Placental epithelial cell (primary cell): ENCODE results near the gene PAXX. TPM values are rescaled to one million over a fixed set of nuclear protein-coding genes. Genes with fewer than 3 reads are reported as not detected.

Source experiments
- total RNA-seq: library from RNA; depleted of rRNA; stranded (reverse); fragments of >200 nt; gene quantifications from 2 replicates; pipeline ENCODE4 v1.2.3, GENCODE V29; 2012

PAXX gene
- total RNA-seq: 11.0 and 16.8 TPM in 2 replicates

GRCh38 chr9:136991993-136992818, at the start of gene PAXX:
TSS of gene PAXX (plus strand) at chr9:136992422. CDS start at chr9:136992444, 22 bp downstream.

GRCh38 chr9:136944519-136945332, 47.5 kb upstream of the PAXX start, which contains the start of the genes C8G and FBXW5:
TSS of gene C8G (plus strand) at chr9:136945243. CDS start at chr9:136945321, 78 bp downstream.
TSS of gene FBXW5 (minus strand) at chr9:136944738. CDS start at chr9:136944083, 655 bp downstream.

GRCh38 chr9:136951541-136952320, 40.5 kb upstream of the PAXX start, which contains the start of gene LCN12:
TSS of gene LCN12 (plus strand) at chr9:136952273. CDS start at chr9:136952328, 55 bp downstream.

GRCh38 chr9:136977223-136977622, 15.0 kb upstream of the PAXX start, which contains the start of gene PTGDS:
TSS of gene PTGDS (plus strand) at chr9:136977504. CDS start at chr9:136977579, 75 bp downstream.

GRCh38 chr9:136982232-136983051, 9.8 kb upstream of the PAXX start, which contains the start of gene LCNL1:
TSS of gene LCNL1 (plus strand) at chr9:136982993. CDS start at chr9:136983587, 594 bp downstream.

GRCh38 chr9:136996361-136997292, 4.4 kb downstream of the PAXX start, which contains the start of gene CLIC3:
TSS of gene CLIC3 (minus strand) at chr9:136996568. CDS start at chr9:136996543, 25 bp downstream.

GRCh38 chr9:137027369-137028262, 35.4 kb downstream of the PAXX start, which contains the start of gene ABCA2:
TSS of gene ABCA2 (minus strand) at chr9:137028237. CDS start at chr9:137028140, 97 bp downstream.

GRCh38 chr9:137031904-137032640, 39.9 kb downstream of the PAXX start, which contains the start of gene FUT7:
TSS of gene FUT7 (minus strand) at chr9:137032088. CDS start at chr9:137031991, 97 bp downstream.

Other genes starting within 250 kb of the PAXX start
- not detected in 2 replicates for gene LCN10, start 249.5 kb upstream of the PAXX start, total RNA-seq
- not detected in 2 replicates for gene LCN6, start 243.9 kb upstream of the PAXX start, total RNA-seq
- gene LCN8, start 234.2 kb upstream of the PAXX start, total RNA-seq: not detected in 2 replicates
- not detected in 2 replicates for gene LCN15, start 227.9 kb upstream of the PAXX start, total RNA-seq
- 52.9 and 53.0 TPM in 2 replicates for gene TMEM141, start 201.1 kb upstream of the PAXX start, total RNA-seq
- 0.33 and 0.39 TPM in 2 replicates for gene CCDC183, start 196.1 kb upstream of the PAXX start, total RNA-seq
- 47.9 and 75.5 TPM in 2 replicates for gene RABL6, start 184.5 kb upstream of the PAXX start, total RNA-seq
- 0.76 and 1.2 TPM in 2 replicates for gene AJM1, start 149.9 kb upstream of the PAXX start, total RNA-seq
- gene PHPT1, start 143.0 kb upstream of the PAXX start, total RNA-seq: 100 and 144 TPM in 2 replicates
- 3.0 and 3.5 TPM in 2 replicates for gene MAMDC4, start 140.1 kb upstream of the PAXX start, total RNA-seq
- gene EDF1, start 126.1 kb upstream of the PAXX start, total RNA-seq: 175 and 192 TPM in 2 replicates
- gene TRAF2, start 105.9 kb upstream of the PAXX start, total RNA-seq: 8.4 and 13.7 TPM in 2 replicates
- 112 and 219 TPM in 2 replicates for gene FBXW5, start 47.7 kb upstream of the PAXX start, total RNA-seq
- gene C8G, start 47.2 kb upstream of the PAXX start, total RNA-seq: 0.98 and 3.9 TPM in 2 replicates
- 1.1 TPM in 1 of 2 replicates, not detected in the other for gene LCN12, start 40.1 kb upstream of the PAXX start, total RNA-seq
- gene PTGDS, start 14.9 kb upstream of the PAXX start, total RNA-seq: 0.76 and 2.0 TPM in 2 replicates
- gene LCNL1, start 9.4 kb upstream of the PAXX start, total RNA-seq: not detected in 2 replicates
- 328 and 397 TPM in 2 replicates for gene CLIC3, start 4.1 kb downstream of the PAXX start, total RNA-seq
- gene ABCA2, start 35.8 kb downstream of the PAXX start, total RNA-seq: 11.6 and 15.3 TPM in 2 replicates
- not detected in 2 replicates for gene FUT7, start 39.7 kb downstream of the PAXX start, total RNA-seq
- gene NPDC1, start 53.8 kb downstream of the PAXX start, total RNA-seq: under 0.01 and 0.22 TPM in 2 replicates
- gene ENTPD2, start 61.6 kb downstream of the PAXX start, total RNA-seq: 0.11 TPM in 1 of 2 replicates, not detected in the other
- 2.4 and 5.4 TPM in 2 replicates for gene SAPCD2, start 78.1 kb downstream of the PAXX start, total RNA-seq
- 12.6 and 15.5 TPM in 2 replicates for gene UAP1L1, start 85.1 kb downstream of the PAXX start, total RNA-seq
- 70.3 and 93.4 TPM in 2 replicates for gene MAN1B1, start 94.6 kb downstream of the PAXX start, total RNA-seq
- gene DPP7, start 122.3 kb downstream of the PAXX start, total RNA-seq: 52.1 and 108 TPM in 2 replicates
- gene GRIN1, start 146.7 kb downstream of the PAXX start, total RNA-seq: under 0.01 TPM in 1 of 2 replicates, not detected in the other
- not detected in 2 replicates for gene LRRC26, start 177.6 kb downstream of the PAXX start, total RNA-seq
- gene TMEM210, start 179.6 kb downstream of the PAXX start, total RNA-seq: not detected in 2 replicates
- 28.3 and 48.3 TPM in 2 replicates for gene ANAPC2, start 196.1 kb downstream of the PAXX start, total RNA-seq
- 72.2 and 73.2 TPM in 2 replicates for gene SSNA1, start 196.3 kb downstream of the PAXX start, total RNA-seq
- 8.4 and 12.2 TPM in 2 replicates for gene TPRN, start 208.3 kb downstream of the PAXX start, total RNA-seq
- 34.5 and 35.0 TPM in 2 replicates for gene TMEM203, start 213.2 kb downstream of the PAXX start, total RNA-seq
- gene NDOR1, start 213.3 kb downstream of the PAXX start, total RNA-seq: 7.3 and 7.9 TPM in 2 replicates
- gene RNF208, start 229.8 kb downstream of the PAXX start, total RNA-seq: under 0.01 TPM in 1 of 2 replicates, not detected in the other
- 0.39 and 1.1 TPM in 2 replicates for gene CYSRT1, start 232.8 kb downstream of the PAXX start, total RNA-seq
- gene RNF224, start 235.1 kb downstream of the PAXX start, total RNA-seq: 0.76 and 2.0 TPM in 2 replicates
- gene SLC34A3, start 238.5 kb downstream of the PAXX start, total RNA-seq: 0.11 and 0.39 TPM in 2 replicates
- gene TUBB4B, start 248.9 kb downstream of the PAXX start, total RNA-seq: 76.2 and 226 TPM in 2 replicates